Prostate gland (tissue), 2 donors: Measurements from ENCODE around the gene ZPR1.

Experiments
- POLR2A ChIP-seq: fragments of 450-650 bp; IDR thresholded peaks from one replicate; pipeline ENCODE4 v1.6.1; 2016; ENCODE audit warnings: antibody characterized with exemption, mild to moderate bottlenecking
- POLR2AphosphoS5 ChIP-seq: sonication (generic); formaldehyde crosslinking; IDR thresholded peaks from one replicate; pipeline ENCODE4 v1.6.1; 2017; ENCODE audit warnings: antibody characterized with exemption
- TF ChIP-seq, protein P1 (sequence below), 4 experiments: fragments of 200-600 bp in 2 of 4; fragments of 450-650 bp in 2 of 4; sonication (generic) in 2 of 4; IDR thresholded peaks; 1 replicate in 3 of 4; 2 replicates in 1 of 4; pipeline ENCODE4 v1.5.1; 2016 to 2019; ENCODE audit warnings: antibody characterized with exemption in 4 of 4, mild to moderate bottlenecking in 2 of 4, moderate library complexity in 2 of 4

DNA sequence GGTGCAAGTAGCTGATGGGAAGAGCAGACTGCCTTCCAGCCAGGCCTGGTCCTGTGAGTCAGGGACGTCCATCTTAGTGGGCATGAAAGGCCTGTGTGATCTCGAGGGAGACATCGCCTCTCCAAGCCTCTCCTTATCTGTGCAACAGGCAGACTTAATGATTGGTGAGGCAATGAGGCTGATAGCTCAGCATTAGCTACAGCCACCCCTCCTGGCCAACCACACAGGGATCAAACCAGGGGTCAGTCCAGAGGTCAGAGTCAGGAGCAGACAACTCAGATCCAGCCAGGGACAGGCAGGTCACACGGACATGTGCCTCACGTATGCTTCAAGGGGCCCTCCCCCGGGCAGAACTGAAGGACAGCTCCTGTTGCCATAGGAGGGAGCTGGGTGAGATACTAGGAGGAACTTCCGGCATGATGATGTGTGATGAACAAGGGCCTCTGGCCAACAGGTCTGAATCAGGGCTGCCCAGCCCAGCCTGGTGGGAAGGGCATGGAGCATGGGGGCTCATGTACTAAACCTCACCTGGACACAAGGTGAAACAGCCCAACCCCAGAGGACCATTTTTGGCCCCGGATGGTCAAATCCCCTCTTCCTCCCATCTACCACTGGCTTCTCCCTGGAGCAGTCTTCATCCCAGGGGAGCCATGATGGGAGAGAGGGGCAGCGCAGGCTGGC, 39.1 kb upstream of the ZPR1 start:
- no peak for TF ChIP-seq POLR2AphosphoS5
- no peak for TF ChIP-seq POLR2A
- TF ChIP-seq, protein P1, sequence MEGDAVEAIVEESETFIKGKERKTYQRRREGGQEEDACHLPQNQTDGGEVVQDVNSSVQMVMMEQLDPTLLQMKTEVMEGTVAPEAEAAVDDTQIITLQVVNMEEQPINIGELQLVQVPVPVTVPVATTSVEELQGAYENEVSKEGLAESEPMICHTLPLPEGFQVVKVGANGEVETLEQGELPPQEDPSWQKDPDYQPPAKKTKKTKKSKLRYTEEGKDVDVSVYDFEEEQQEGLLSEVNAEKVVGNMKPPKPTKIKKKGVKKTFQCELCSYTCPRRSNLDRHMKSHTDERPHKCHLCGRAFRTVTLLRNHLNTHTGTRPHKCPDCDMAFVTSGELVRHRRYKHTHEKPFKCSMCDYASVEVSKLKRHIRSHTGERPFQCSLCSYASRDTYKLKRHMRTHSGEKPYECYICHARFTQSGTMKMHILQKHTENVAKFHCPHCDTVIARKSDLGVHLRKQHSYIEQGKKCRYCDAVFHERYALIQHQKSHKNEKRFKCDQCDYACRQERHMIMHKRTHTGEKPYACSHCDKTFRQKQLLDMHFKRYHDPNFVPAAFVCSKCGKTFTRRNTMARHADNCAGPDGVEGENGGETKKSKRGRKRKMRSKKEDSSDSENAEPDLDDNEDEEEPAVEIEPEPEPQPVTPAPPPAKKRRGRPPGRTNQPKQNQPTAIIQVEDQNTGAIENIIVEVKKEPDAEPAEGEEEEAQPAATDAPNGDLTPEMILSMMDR (IDR thresholded peaks at IDR 0.05) = no peak
